Keratinocyte (primary cell): ENCODE results near the gene PPP1R37. TPM values are rescaled to one million over a fixed set of nuclear protein-coding genes. Genes with fewer than 3 reads are reported as not detected.

ENCODE experiments used
- DNase-seq: peaks from one replicate; pipeline ENCODE4 v3.0.0-alpha.2; 2011; ENCODE audit warnings: low read depth, missing footprints, low spot score
- FAIRE-seq: peaks from 2 replicates; lab custom pipeline; 2011; peaks lifted over from hg19 to GRCh38; lab: Jason Lieb, UNC
- H2AFZ ChIP-seq: 2 replicates; pipeline ENCODE4 v1.6.0; 2012; ENCODE audit warnings: low read length, control low read depth, inconsistent platforms; ENCODE audit not compliant: control insufficient read depth
- H3K27ac ChIP-seq: 2 replicates; pipeline ENCODE4 v1.5.1; 2011; ENCODE audit warnings: low read length; ENCODE audit not compliant: control insufficient read depth, insufficient read depth
- H3K27me3 ChIP-seq: 3 replicates; pipeline ENCODE4 v1.6.0; 2011; ENCODE audit warnings: low read length; ENCODE audit not compliant: control insufficient read depth, insufficient read depth; ENCODE audit errors: extremely low read depth
- H3K36me3 ChIP-seq, 2 experiments: 2 replicates in 1 of 2; 3 replicates in 1 of 2; pipeline ENCODE4 v1.5.1; 2011; ENCODE audit warnings: low read length in 2 of 2, mild to moderate bottlenecking in 1 of 2; ENCODE audit not compliant: control insufficient read depth in 2 of 2, insufficient read depth in 2 of 2; ENCODE audit errors: extremely low read depth in 1 of 2
- H3K4me1 ChIP-seq: 3 replicates; pipeline ENCODE4 v1.5.1; 2011; ENCODE audit warnings: low read length; ENCODE audit not compliant: control insufficient read depth, insufficient read depth; ENCODE audit errors: extremely low read depth
- H3K4me2 ChIP-seq: 3 replicates; pipeline ENCODE4 v1.6.0; 2011; ENCODE audit warnings: low read depth, low read length; ENCODE audit not compliant: control insufficient read depth, insufficient read depth; ENCODE audit errors: extremely low read depth
- H3K4me3 ChIP-seq, 3 experiments: fragments of 200-600 bp in 1 of 3; sonication (generic) in 1 of 3; 2 replicates in 2 of 3; 3 replicates in 1 of 3; pipeline ENCODE4 v1.5.1; 2011 to 2016; ENCODE audit warnings: low read length in 3 of 3, mild to moderate bottlenecking in 3 of 3, control low read depth in 2 of 3, inconsistent platforms in 1 of 3, low read depth in 1 of 3, mixed read lengths in 1 of 3, mixed run types in 1 of 3, moderate library complexity in 1 of 3; ENCODE audit not compliant: control insufficient read depth in 2 of 3, insufficient read depth in 2 of 3; ENCODE audit errors: extremely low read depth in 1 of 3
- H3K79me2 ChIP-seq: 2 replicates; pipeline ENCODE4 v1.6.0; 2012; ENCODE audit warnings: low read length; ENCODE audit not compliant: control insufficient read depth, insufficient read depth
- H3K9ac ChIP-seq: 3 replicates; pipeline ENCODE4 v1.6.0; 2011; ENCODE audit warnings: low read length; ENCODE audit not compliant: control insufficient read depth, insufficient read depth; ENCODE audit errors: extremely low read depth
- H3K9me1 ChIP-seq: 3 replicates; pipeline ENCODE4 v1.6.0; 2011; ENCODE audit warnings: low read length; ENCODE audit not compliant: control insufficient read depth, insufficient read depth; ENCODE audit errors: extremely low read depth
- H3K9me3 ChIP-seq: 2 replicates; pipeline ENCODE4 v1.5.1; 2012; ENCODE audit warnings: low read depth, low read length; ENCODE audit not compliant: control insufficient read depth
- H4K20me1 ChIP-seq: 3 replicates; pipeline ENCODE4 v1.6.0; 2011; ENCODE audit warnings: low read length; ENCODE audit not compliant: control insufficient read depth, insufficient read depth; ENCODE audit errors: extremely low read depth
- EZH2 ChIP-seq: IDR thresholded peaks from one replicate; pipeline ENCODE4 v1.6.1; 2012; ENCODE audit warnings: inconsistent platforms, mild to moderate bottlenecking, low read length, moderate library complexity
- dilution Hi-C: fragments of 300-500 bp; cut with MboI; formaldehyde crosslinking; loops from one replicate; pipeline ENCODE4 v1.7.0; 2020; ENCODE audit warnings: low sequenced_read_pairs; ENCODE audit not compliant: extremely low pct_ligation_motif_present
- polyA plus RNA-seq, 5 experiments: library from polyadenylated mRNA; depleted of rRNA in 3 of 5; stranded (reverse) in 3 of 5; stranded (forward) in 1 of 5; unstranded in 1 of 5; fragments of >200 nt; gene quantifications; 1 replicate in 1 of 5; 2 replicates in 3 of 5; 3 replicates in 1 of 5; pipeline versions ENCODE4 v1.2.1 to v1.2.3, GENCODE V29; 2011 to 2012; ENCODE audit warnings: missing spikeins in 2 of 5, low read depth in 1 of 5, low replicate concordance in 1 of 5
- TF ChIP-seq, protein P1 (sequence below), 3 experiments: IDR thresholded peaks in 1 of 3; conservative IDR thresholded peaks in 1 of 3; optimal IDR thresholded peaks in 1 of 3; 2 replicates in 2 of 3; 3 replicates in 1 of 3; pipeline versions ENCODE3 to v1.5.1; 2011; ENCODE audit warnings: low read length in 3 of 3, mild to moderate bottlenecking in 3 of 3, moderate library complexity in 2 of 3, control low read depth in 1 of 3, inconsistent platforms in 1 of 3; ENCODE audit not compliant: insufficient read depth in 2 of 3; ENCODE audit errors: extremely low read depth in 1 of 3

PPP1R37 gene
- polyA plus RNA-seq, 1 donor (not counting 4 experiments of a cell fraction or from before 2014, with no cell fraction given): 8.6 TPM

DNA sequence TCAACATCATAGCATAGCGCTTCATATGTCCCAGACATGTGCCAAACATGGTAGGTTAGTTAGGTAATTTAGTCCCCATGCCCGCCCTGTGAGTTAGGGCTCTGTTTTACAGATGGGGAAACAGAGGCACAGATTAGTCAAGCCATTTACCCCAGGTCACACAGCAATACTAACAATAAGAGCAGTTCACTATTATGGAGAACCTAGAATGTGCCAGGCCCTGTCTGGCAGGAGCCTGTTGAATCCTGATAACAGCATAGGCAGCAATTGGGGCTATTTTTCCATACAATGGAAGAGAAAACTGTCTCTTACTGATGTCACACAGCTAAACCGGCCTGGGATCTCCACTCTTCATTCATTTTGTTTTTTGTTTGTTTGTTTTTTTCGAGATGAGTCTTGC lies 6.5 kb upstream of the PPP1R37 start:
- no peak for FAIRE-seq
- Histone ChIP-seq H3K27me3 (no peaks in the 10 kb centered on the region), H3K79me2 (peaks cover 39% of the 10 kb centered on the region), H3K36me3 (peaks cover 13 to 14% of the 10 kb centered on the region in 2 experiments), H3K4me1 (peaks cover 7% of the 10 kb centered on the region), H3K9me1 (no peaks in the 10 kb centered on the region), H3K4me2 (no peak overlapping the region), H3K9me3 (no peaks in the 10 kb centered on the region), H3K9ac (no peak overlapping the region), H2AFZ (no peak overlapping the region), H4K20me1 (no peaks in the 10 kb centered on the region), H3K4me3 (no peak overlapping the region), H3K27ac (no peak overlapping the region)
- DNase-seq: no peak
- dilution Hi-C loops: no loop called here
- no peak for TF ChIP-seq EZH2
- TF ChIP-seq, protein P1, sequence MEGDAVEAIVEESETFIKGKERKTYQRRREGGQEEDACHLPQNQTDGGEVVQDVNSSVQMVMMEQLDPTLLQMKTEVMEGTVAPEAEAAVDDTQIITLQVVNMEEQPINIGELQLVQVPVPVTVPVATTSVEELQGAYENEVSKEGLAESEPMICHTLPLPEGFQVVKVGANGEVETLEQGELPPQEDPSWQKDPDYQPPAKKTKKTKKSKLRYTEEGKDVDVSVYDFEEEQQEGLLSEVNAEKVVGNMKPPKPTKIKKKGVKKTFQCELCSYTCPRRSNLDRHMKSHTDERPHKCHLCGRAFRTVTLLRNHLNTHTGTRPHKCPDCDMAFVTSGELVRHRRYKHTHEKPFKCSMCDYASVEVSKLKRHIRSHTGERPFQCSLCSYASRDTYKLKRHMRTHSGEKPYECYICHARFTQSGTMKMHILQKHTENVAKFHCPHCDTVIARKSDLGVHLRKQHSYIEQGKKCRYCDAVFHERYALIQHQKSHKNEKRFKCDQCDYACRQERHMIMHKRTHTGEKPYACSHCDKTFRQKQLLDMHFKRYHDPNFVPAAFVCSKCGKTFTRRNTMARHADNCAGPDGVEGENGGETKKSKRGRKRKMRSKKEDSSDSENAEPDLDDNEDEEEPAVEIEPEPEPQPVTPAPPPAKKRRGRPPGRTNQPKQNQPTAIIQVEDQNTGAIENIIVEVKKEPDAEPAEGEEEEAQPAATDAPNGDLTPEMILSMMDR (optimal IDR thresholded peaks at IDR 0.05 in 1 of 3, IDR thresholded peaks at IDR 0.05 in 1 of 3, conservative IDR thresholded peaks at IDR 0.05 in 1 of 3; ENCODE audit: extremely low read depth in 1 of 3, insufficient read depth in 2 of 3, low read length in 3 of 3): no peak

DNA sequence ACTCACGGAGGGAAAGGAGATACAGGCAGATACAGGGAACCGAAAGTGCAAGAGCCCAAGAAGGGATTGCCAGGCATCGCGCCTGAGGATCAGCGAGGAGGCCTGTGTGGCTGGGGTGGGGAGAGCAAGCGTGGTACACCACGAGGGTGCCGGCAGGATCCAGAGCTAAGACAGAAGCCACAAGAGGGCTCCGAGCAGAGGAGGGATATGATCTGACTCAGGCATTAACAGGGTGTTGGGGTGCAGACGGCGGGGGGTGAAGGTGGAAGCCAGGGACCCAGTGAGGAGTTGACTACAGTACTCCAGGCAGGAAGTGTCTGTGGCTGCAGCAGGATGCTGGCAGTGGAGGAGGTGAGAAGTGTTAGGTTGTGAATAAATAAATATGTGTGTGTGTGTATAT lies 5.4 kb upstream of the PPP1R37 start:
- Histone ChIP-seq H3K4me3 (no peak overlapping the region), H3K36me3 (peaks cover 6 to 12% of the 10 kb centered on the region in 2 experiments), H3K27ac (no peak overlapping the region), H3K4me2 (no peak overlapping the region), H4K20me1 (no peaks in the 10 kb centered on the region), H3K79me2 (peaks cover 28% of the 10 kb centered on the region), H3K9ac (no peak overlapping the region), H2AFZ (no peak overlapping the region), H3K9me3 (no peaks in the 10 kb centered on the region), H3K4me1 (peaks cover 10% of the 10 kb centered on the region), H3K9me1 (no peaks in the 10 kb centered on the region), H3K27me3 (no peaks in the 10 kb centered on the region)
- TF ChIP-seq, protein P1 (optimal IDR thresholded peaks at IDR 0.05 in 1 of 3, IDR thresholded peaks at IDR 0.05 in 1 of 3, conservative IDR thresholded peaks at IDR 0.05 in 1 of 3; ENCODE audit: extremely low read depth in 1 of 3, insufficient read depth in 2 of 3, low read length in 3 of 3): no peak
- TF ChIP-seq EZH2: no peak
- dilution Hi-C loops: no loop called here
- no peak for DNase-seq
- no peak for FAIRE-seq
